ENCODE measurements around the gene SEMA3C.

The SEMA3C gene

GRCh38 chr7:80837345-80837744 is 81.5 kb downstream of the SEMA3C start:
- Mint-ChIP-seq H3K4me1 (no peaks in the 10 kb centered on the region), H3K9me3 (no peaks in the 10 kb centered on the region), H3K36me3 (no peaks in the 10 kb centered on the region), H3K27ac (no peak overlapping the region), H3K4me3 (no peak overlapping the region), H3K27me3 (no peaks in the 10 kb centered on the region)
- DNase-seq: no peak
- CTCF ChIA-PET: no interaction called here

GRCh38 chr7:80835251-80835650 is 83.6 kb downstream of the SEMA3C start:
- no peak overlapping the region for H3K27ac Mint-ChIP-seq
- H3K4me1 Mint-ChIP-seq: no peaks in the 10 kb centered on the region
- no peaks in the 10 kb centered on the region for H3K27me3 Mint-ChIP-seq
- CTCF ChIA-PET: no interaction called here
- no peak overlapping the region for H3K4me3 Mint-ChIP-seq
- H3K9me3 Mint-ChIP-seq: no peaks in the 10 kb centered on the region
- no peaks in the 10 kb centered on the region for H3K36me3 Mint-ChIP-seq
- no peak for DNase-seq

- Mint-ChIP-seq H3K9me3 (no peaks in the 10 kb centered on the region), H3K36me3 (no peaks in the 10 kb centered on the region), H3K27me3 (no peaks in the 10 kb centered on the region), H3K27ac (no peak overlapping the region), H3K4me3 (no peak overlapping the region), H3K4me1 (no peaks in the 10 kb centered on the region)
- no peak for DNase-seq
- CTCF ChIA-PET: no interaction called here
Observed at GRCh38 chr7:80833289-80834268, 85.3 kb downstream of the SEMA3C start.

- Mint-ChIP-seq H3K4me3 (no peak overlapping the region), H3K36me3 (no peaks in the 10 kb centered on the region), H3K4me1 (no peaks in the 10 kb centered on the region), H3K9me3 (no peaks in the 10 kb centered on the region), H3K27ac (no peak overlapping the region), H3K27me3 (no peaks in the 10 kb centered on the region)
- CTCF ChIA-PET: no interaction called here
- DNase-seq: no peak
Observed at GRCh38 chr7:80832006-80832405, 86.8 kb downstream of the SEMA3C start.

- H3K27me3 Mint-ChIP-seq: no peaks in the 10 kb centered on the region
- no peaks in the 10 kb centered on the region for H3K9me3 Mint-ChIP-seq
- no peak overlapping the region for H3K27ac Mint-ChIP-seq
- CTCF ChIA-PET: no interaction called here
- DNase-seq: no peak
- no peaks in the 10 kb centered on the region for H3K4me1 Mint-ChIP-seq
- H3K4me3 Mint-ChIP-seq: no peak overlapping the region
- no peaks in the 10 kb centered on the region for H3K36me3 Mint-ChIP-seq
Observed at GRCh38 chr7:80830584-80831285, 88.1 kb downstream of the SEMA3C start.

GRCh38 chr7:80830010-80830409 is 88.8 kb downstream of the SEMA3C start:
- H3K4me1 Mint-ChIP-seq: no peaks in the 10 kb centered on the region
- H3K9me3 Mint-ChIP-seq: no peaks in the 10 kb centered on the region
- H3K4me3 Mint-ChIP-seq: no peak overlapping the region
- CTCF ChIA-PET: no interaction called here
- DNase-seq: no peak
- no peaks in the 10 kb centered on the region for H3K27me3 Mint-ChIP-seq
- H3K27ac Mint-ChIP-seq: no peak overlapping the region
- no peaks in the 10 kb centered on the region for H3K36me3 Mint-ChIP-seq

GRCh38 chr7:80829527-80829926 is 89.3 kb downstream of the SEMA3C start:
- Mint-ChIP-seq H3K27ac (no peak overlapping the region), H3K27me3 (no peaks in the 10 kb centered on the region), H3K4me3 (no peak overlapping the region), H3K9me3 (no peaks in the 10 kb centered on the region), H3K4me1 (no peaks in the 10 kb centered on the region), H3K36me3 (no peaks in the 10 kb centered on the region)
- no peak for DNase-seq
- CTCF ChIA-PET: no interaction called here

GRCh38 chr7:80827239-80827633 is 91.6 kb downstream of the SEMA3C start:
- Mint-ChIP-seq H3K36me3 (no peaks in the 10 kb centered on the region), H3K9me3 (no peaks in the 10 kb centered on the region), H3K27me3 (no peaks in the 10 kb centered on the region), H3K4me3 (no peak overlapping the region), H3K27ac (no peak overlapping the region), H3K4me1 (no peaks in the 10 kb centered on the region)
- DNase-seq: no peak
- CTCF ChIA-PET: no interaction called here

- no peaks in the 10 kb centered on the region for H3K9me3 Mint-ChIP-seq
- no peak overlapping the region for H3K27ac Mint-ChIP-seq
- H3K36me3 Mint-ChIP-seq: no peaks in the 10 kb centered on the region
Observed at GRCh38 chr7:80826520-80827238, 92.2 kb downstream of the SEMA3C start.

GRCh38 chr7:80825499-80825898 is 93.4 kb downstream of the SEMA3C start:
- Mint-ChIP-seq H3K9me3 (no peaks in the 10 kb centered on the region), H3K36me3 (no peaks in the 10 kb centered on the region), H3K4me3 (no peak overlapping the region), H3K27me3 (no peaks in the 10 kb centered on the region), H3K4me1 (no peaks in the 10 kb centered on the region), H3K27ac (no peak overlapping the region)
- CTCF ChIA-PET: no interaction called here
- no peak for DNase-seq

More at GRCh38 chr7:80826520-80827238, 92.2 kb downstream of the SEMA3C start:
- no peak for DNase-seq
- Mint-ChIP-seq H3K4me3 (no peak overlapping the region), H3K4me1 (no peaks in the 10 kb centered on the region), H3K27me3 (no peaks in the 10 kb centered on the region)
- CTCF ChIA-PET: no interaction called here

- Mint-ChIP-seq H3K27ac (no peak overlapping the region), H3K4me3 (no peak overlapping the region), H3K27me3 (no peaks in the 10 kb centered on the region), H3K4me1 (no peaks in the 10 kb centered on the region), H3K9me3 (no peaks in the 10 kb centered on the region), H3K36me3 (no peaks in the 10 kb centered on the region)
- no peak for DNase-seq
- CTCF ChIA-PET: no interaction called here
Observed at GRCh38 chr7:80824253-80824652, 94.6 kb downstream of the SEMA3C start.

- Mint-ChIP-seq H3K9me3 (no peaks in the 10 kb centered on the region), H3K27me3 (no peaks in the 10 kb centered on the region), H3K4me1 (no peaks in the 10 kb centered on the region), H3K27ac (no peak overlapping the region), H3K4me3 (no peak overlapping the region), H3K36me3 (no peaks in the 10 kb centered on the region)
- CTCF ChIA-PET: no interaction called here
- DNase-seq: no peak
Observed at GRCh38 chr7:80823057-80823456, 95.8 kb downstream of the SEMA3C start.

- Mint-ChIP-seq H3K4me3 (no peak overlapping the region), H3K9me3 (no peaks in the 10 kb centered on the region)
- CTCF ChIA-PET: no interaction called here
Observed at GRCh38 chr7:80821771-80822319, 97.0 kb downstream of the SEMA3C start.

GRCh38 chr7:80819503-80819902 is 99.3 kb downstream of the SEMA3C start:
- no peak overlapping the region for H3K27ac Mint-ChIP-seq
- no peak for DNase-seq
- H3K4me3 Mint-ChIP-seq: no peak overlapping the region
- H3K9me3 Mint-ChIP-seq: peaks cover 2% of the 10 kb centered on the region
- CTCF ChIA-PET: no interaction called here
- H3K4me1 Mint-ChIP-seq: no peaks in the 10 kb centered on the region
- H3K36me3 Mint-ChIP-seq: no peaks in the 10 kb centered on the region
- no peaks in the 10 kb centered on the region for H3K27me3 Mint-ChIP-seq

More at GRCh38 chr7:80821771-80822319, 97.0 kb downstream of the SEMA3C start:
- Mint-ChIP-seq H3K36me3 (no peaks in the 10 kb centered on the region), H3K27ac (no peak overlapping the region), H3K27me3 (no peaks in the 10 kb centered on the region), H3K4me1 (no peaks in the 10 kb centered on the region)
- DNase-seq: no peak

Data from activated naive CD4-positive, alpha-beta T cell treated with anti-CD3 and anti-CD28 coated beads, Interleukin-2, amount 10 ng/mL, durations not matched to agents 7 days and 5 days (primary cell).